HG02943 (cell line): ENCODE results near the gene FAM98A.

Source experiments
- ATAC-seq: cut with Tn5 transposase; IDR thresholded peaks from one replicate; pipeline ENCODE4 v1.9.1; 2021; ENCODE audit warnings: mild to moderate bottlenecking, low read depth, moderate library complexity; ENCODE audit not compliant: unreplicated experiment

Gene FAM98A

DNA sequence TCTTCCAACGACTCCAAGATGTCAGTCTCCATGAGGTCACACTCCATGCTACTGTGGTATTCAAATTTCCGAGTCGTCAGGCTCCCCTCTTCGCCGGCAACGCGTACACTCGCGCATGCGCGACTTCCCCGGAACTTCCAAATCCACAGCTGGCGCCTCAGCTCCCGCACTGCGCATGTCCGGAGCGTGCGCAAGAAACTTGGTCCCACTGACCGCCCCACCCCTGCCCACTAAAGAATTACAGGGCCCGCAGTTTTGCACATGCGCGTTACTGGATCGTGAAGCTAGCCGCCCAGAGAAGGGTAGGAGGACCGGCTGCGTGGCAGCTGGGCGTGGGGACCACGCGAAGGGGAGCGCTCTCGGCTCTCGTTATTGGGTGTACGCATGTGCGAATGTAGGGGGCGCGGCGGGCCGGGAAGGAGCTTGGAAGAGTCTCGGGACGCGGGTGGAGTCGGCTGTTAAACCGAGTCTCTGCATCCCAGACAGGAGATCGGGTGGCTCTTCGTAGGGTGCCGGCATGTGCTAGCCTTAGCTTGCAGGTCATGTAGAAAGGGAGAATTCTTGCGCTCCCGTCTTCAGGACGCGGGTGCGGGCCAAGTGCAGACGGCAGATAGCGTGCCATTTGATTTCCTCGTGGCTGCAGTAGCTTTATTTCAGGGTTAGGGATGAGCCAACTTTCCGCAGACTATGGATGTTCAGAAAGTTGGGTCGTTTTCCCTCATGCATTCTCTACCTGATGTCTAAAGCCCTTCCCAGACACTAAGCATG is at the start of gene FAM98A:
FAM98A (minus strand) TSS at position 125 of the 768 bp plus-strand sequence; CDS start at position 47, 78 bp downstream.
- ATAC-seq, result peak; percentile 91

DNA sequence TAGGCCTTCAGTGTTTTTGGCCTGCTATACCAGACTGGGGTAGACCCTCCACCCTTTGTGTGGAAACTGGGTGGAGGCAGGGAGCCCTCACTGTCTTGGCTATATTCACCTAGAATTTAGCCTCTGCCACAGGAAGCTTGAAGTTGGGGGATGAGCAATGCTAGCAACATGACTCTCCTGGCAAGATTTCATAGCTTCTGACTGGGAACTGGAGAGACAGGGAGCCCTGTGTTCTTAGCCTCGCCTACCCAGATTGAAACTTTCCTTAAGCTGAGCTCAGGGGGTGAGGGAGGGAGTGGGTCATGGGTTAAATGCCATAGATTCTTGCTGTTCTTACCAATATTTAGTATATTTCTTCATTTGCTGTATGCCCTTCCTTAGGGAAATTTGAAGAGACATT is 46.8 kb upstream of the FAM98A start:
- no peak for ATAC-seq

DNA sequence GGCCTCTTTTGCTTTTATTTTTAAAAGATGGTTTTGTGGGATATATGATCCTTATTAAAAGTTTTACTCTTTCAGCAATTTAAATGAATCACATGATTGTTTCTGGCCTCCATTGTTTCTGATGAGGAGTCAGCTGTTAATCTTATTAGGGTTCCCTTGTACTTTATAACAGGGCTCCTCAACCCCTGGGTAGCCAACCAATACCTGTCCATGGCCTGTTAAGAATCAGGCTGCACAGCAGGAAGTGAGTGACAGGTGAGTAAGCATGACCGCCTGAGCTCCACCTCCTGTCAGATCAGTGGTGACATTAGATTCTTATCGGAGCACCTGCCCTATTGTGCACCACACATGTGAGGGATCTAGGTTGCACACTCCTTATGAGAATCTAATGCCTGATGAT is 45.1 kb upstream of the FAM98A start:
- ATAC-seq, result no peak

DNA sequence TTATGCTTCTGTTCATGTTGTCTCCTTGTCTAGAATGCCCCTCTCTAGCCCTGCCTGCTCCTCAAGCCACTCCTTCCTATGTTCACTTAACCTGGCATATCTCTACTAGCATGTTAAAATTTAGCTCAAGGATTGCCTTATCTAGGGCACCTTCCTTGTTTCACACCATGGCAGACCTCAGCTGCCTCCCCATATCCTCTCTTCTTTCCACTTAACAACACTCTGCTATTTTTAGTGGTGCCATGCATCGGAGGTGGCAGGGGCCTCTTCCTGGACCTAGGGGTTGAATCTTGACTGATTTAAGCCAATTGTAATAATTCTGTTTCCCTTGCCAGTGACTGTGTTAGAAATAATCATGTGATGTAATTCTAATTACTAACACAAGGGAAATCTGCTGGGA is 36.9 kb upstream of the FAM98A start:
- ATAC-seq, result no peak

DNA sequence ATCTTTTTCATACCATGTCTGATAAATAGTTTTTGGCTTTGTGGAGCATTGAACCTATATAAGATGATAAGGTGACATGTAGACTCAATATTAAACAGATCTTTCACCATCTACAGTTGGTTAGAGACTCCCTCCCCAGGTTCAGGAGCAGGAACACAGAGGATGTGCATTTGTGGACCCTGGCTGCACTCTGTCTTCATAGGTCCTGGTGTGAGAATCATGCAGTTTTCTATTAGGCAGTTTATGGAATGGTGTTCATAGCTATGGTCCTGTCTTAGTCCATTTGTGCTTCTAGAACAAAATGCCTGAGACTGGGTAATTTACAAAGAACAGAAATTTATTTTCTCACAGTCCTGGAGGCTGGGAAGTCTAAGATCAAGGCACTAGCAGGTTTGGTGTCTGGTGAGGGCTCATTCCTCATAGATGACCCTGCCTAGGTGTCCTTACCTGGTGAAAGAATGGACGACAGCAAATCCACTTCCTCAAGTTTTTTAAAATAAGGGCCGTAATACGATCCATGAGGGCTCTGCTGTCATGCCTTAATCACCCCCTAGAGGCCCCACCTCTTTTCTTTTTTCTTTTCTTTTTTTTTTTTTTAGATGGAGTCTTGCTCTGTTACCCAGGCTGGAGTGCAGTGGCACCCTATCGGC is 35.3 kb upstream of the FAM98A start:
- ATAC-seq, result no peak

DNA sequence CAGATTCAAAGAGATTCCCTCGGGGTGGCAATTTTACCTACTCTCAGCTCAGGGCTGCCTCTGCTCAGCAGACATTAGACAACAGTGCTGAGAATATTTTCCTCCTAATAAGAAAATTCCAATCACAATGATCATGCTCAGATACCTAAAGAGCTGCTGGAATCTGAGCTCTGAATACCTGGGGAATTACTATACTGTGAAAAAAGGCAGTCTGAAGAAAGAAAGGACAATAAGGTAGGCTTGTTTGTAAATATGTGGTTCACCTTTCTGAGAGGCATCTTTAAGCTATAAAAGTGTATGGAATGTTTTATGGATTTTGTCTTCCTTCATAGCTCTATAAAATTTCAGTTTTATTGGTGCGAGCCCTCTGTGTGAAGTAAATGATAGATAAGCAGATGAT is 34.2 kb upstream of the FAM98A start:
- ATAC-seq, result no peak

DNA sequence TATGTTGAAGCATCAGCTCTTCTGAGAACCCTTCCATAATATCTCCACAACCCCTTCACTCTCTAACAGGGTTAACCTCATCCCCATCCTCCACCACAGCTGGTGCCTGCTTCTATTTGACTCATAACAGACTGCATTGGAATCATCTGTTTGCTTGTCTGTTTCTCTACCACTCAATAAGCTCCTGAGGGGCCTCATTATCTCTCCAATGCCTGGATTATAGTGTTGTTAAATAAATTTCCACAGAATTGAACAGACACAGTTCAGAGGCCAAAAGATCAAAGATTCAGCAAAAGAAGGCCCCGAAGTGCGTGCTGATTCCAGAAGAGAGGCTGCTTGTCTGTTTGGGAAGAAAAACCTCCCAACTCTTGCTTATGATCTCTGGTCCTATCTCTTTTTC is 33.7 kb upstream of the FAM98A start:
- ATAC-seq, result no peak

DNA sequence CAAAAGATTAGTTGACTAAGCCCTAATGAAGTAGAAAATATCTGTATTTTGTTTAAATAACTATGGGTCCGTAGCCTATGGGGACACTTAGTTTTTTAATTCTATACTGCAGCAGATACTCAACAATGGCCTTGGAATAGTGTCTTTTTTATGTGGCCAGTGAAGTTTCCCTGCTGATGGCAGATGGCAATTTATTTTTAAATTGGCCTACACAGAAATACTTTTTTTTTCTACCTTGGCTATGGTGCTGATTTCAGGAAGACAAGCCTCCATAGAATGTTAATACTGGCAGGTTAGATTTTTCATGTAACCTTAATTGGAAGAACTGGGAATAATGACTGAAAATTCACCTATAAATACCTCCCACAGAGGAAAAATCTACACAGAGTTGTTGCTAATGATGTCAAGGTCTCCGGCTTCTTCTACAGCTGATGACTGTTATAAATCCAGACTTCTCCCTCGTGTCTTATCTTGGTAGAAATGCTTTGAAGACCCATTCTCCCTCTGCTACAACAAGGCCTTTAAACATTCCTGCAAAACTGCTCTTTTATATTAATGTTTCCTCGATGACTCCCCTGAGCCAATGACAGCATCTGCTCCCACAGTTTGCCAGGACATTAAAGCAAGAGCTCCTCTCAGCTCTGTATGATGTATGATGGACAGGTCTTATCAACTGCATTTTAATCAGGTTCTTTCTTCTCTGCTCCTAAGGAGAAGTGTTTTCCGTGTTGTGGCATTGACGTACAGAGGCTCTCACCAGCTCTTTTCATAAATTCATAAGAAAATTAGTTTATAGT is 29.1 kb upstream of the FAM98A start:
- no peak for ATAC-seq

DNA sequence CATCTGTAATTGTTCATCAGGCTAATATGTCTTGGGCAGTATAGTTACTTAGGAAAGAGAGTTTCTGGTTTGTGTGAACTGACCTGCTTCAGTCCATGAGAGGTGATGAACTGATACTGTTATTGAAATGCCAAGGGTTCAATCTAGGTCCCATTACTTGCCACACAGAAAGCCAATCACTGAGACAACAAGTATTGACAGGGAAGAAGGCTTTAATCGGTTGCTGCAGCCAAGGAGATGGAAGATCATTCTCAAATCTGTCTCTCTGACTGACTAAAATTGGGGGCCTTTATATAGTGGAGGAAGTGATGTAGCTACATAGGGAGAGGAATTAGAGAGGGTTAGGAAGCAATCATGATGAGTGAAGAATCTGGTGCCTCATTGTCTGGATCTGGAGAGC is 19.9 kb upstream of the FAM98A start:
- ATAC-seq, result no peak

DNA sequence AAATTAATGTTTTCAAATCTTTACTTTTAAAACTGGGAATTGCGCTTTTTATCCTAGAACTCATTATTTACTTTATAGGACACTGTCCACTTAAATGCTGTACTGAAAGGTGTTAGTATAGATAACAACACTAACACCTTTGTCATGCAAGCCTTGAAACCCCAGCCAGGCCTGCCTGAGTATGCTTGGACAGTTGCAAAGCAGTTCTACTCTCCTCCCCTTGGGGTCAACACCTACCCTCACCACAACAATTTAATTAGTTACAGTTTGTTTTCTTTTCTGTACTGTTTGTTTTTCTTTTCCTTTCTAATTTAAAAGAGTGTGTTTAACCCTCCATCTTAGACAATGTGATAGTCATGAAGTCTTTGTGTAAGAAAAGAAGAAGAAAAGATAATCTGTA is 18.9 kb upstream of the FAM98A start:
- ATAC-seq, result no peak

DNA sequence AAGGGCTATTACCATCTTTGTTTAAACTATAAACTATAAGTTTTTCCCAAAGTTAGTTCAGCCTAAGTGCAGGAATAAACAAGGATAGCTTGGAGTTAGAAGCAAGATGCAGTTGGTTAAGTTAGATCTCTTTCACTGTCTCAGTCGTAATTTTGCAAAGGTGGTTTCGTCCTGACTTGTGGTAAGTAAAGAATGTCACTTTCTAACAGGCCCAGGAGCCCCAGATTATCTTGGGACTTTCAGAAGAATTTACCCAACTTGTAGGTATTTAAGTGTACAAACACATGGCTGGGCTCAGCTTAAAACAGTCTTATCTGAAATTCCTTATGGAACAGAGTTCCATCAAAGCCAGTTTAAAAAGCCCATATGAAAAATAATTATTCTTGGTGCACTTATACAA is 18.3 kb upstream of the FAM98A start:
- ATAC-seq, result no peak

DNA sequence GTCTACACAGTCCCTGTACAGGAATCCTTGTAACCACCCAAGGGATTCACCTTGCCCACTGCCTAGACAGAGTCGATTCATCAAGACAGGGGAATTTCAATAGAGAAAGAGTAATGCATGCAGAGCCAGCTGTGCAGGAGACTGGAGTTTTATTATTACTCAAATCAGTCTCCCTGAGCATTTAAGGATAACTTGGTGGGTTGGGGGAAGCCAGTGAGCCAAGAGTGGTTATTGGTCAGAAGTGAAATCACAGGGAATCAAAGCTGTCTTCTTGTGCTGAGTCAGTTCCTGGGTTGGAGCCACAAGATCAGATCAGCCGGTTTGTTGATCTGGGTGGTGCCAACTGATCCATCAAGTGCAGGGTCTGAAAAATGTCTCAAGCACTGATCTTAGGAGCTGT is 17.8 kb upstream of the FAM98A start:
- no peak for ATAC-seq

DNA sequence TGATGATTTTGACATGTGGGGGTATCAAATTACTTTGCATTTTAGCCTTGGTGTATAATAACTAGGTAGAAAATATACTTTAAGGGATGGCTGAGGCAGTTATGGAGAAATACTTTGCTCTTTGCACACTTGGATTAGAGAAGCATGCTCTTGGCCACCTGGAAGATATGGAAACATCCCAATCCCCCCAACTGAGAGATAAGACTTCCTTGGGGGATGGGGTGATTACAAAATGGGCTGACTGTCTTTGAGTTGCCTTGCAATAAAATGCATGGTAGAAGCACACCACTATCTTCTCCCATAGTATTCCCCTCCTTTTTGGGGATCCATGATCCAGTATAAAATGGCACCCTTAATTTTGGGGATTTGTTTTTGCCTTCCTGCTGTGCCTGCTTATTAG is 15.1 kb upstream of the FAM98A start:
- no peak for ATAC-seq

DNA sequence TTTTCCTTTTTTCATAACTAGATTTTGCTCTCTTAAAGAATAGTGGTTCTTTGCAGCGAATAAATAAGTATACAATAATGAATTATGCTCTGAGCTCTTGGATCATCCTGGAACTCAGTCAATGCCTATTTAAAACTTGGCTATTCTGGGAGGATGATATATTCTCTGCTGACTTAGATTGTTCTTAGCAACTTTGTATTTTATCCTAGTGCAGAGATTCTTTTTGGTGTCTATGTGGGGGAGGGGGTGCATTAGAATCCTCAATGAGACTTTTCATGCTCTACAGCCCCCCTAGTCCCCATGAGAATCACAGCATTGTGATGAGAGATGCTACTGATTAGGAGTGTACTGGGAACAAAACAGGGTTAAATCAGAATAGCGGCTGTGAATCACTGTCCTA is 8.8 kb upstream of the FAM98A start:
- ATAC-seq, result no peak

DNA sequence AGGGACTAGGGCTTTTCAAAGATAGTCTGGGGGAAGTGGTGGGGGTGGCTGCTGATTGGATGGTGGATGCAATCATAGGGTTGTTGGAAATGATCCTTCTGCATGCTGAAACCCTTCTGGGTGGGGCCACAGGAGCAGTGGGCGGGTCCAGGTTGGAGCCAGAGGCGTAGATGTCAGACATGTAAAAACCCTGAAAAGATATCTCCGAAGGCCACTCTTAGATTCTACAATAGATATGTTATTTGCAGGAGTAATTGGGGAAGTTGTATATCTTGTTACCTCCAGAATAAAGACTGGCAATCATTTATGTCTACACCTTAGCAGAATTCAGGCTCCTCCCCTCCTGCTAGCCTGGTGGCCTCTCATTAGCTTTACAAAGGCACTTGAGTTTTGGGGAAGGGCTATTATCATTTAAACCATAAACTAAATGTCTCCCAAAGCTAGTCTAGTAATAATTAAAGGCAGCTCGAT is 8.2 kb upstream of the FAM98A start:
- no peak for ATAC-seq

DNA sequence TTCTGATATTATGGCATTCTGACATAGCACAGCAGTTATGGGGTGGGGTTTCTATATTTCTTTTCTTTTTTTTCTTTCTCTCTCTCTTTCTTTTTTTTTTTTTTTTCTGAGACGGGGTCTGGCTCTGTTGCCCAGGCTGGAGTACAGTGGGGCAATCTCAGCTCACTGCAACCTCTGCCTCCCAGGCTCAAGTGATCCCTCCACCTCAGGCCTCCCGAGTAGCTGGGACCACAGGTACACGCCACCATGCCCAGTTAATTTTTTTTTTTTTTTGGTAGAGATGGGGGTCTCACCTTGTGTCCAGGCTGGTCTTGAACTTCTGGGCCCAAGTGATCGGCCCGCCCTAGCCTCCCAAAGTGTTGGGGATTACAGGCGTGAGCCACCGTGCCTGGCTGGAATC is 7.5 kb upstream of the FAM98A start:
- no peak for ATAC-seq

DNA sequence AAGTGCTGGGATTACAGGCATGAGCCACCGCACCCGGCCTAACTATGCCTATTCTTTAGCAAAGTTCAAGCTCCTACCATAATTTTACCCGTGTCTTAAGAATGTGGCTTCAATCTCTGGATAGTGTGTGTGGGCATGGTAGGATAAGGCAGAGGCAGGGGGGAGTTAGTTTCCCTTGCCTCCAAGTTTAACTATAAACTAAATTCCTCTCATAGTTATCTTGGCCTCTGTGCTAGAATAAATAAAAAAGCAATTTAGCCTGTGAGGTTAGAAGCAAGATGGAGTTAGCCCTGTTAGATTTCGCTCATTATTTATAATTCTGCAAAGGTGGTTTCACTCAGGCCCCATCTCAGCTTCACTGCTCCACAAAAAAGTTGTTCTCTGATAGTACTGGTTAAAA is 7.0 kb upstream of the FAM98A start:
- no peak for ATAC-seq

DNA sequence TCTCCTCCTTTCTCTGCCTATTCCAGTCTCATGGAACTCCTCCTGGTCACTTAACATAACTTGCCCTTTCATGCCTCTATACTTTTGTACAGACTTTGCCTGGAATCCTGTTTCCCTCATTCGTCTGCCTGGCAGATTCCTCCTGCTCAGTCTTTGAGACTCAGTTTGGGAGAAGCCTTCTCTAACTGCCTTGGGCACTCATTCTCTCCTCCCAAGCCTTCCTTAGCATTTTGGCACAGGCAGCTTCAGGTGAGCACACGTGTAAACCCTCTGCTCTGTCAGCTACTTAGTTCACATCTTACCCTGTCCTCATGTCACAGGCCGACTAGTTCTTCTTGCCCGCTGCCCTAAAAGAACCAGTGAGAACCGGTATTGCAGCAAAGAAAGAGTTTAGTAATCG is 6.0 kb upstream of the FAM98A start:
- no peak for ATAC-seq

DNA sequence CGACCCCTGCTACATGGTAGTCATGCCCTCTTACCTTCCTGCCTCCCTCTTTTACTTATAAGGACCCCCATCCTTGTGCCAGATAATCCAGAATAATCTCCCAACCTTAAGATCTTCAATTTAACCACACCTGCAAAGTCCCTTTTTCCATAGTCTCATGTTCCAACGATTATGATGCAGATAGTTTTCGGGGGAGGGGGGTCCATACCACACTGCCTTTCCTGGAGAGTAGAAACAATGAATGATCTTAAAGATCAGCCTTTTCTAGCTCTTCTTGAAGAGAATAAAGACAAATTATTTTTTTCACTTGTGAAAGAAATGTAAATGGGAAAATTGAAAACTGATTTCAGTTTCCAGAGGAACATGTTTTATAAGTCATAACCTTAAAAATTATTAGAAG is 4.3 kb upstream of the FAM98A start:
- no peak for ATAC-seq

DNA sequence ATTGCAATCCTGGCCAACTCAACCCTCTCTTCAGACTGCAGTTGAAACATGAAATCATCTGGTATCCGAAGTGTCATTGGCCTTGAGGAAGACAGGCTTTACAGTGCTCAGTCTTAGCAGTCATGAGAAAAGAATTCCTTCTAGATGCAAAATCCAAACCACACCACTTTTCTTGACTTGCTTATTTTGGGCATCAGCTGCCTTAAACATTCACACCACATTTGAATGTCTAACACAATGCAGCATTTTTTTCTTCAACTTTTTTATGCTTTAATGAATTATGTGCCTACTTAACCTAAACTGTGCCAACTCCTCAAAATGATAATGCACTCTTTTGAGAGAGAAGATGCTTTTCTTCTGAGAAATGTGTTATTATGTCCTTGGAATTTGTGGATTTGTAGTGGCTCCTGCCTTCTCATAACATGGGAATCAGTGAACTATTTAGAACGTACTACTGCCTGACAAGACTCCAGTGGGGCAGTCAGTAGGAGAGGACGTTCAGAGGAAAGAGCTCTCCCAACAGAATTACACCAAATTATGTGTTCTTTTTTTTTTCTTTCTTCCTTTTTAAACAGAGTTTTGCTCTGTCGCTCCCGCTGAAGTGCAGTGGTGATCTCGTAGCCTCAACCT is 3.2 kb upstream of the FAM98A start:
- ATAC-seq, result no peak

DNA sequence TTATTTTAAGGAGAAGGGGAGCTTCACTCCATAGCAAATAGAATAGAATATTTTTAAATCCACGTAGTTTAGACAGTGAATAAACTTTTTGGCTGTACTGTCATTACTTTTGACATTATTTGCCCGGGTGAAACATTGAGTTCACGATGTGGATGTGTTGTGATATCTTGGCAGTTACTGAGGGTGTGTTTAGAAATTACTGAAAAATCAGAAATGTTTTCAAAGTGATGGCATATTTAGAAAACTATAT is 769 bp upstream of the FAM98A start:
- ATAC-seq, result no peak
